GM23338 (cell line): ENCODE measurements around the gene OR5B17. TPM values are rescaled to one million over a fixed set of nuclear protein-coding genes. Genes with fewer than 3 reads are reported as not detected.

Experiments used
- ATAC-seq: fragments of 200-7000 bp; cut with Tn5 transposase; 3 replicates; pipeline ENCODE4 v1.9.1; 2020
- DNase-seq: peaks from one replicate; pipeline ENCODE4 v3.0.0-alpha.2; 2015; ENCODE audit warnings: low spot score
- H2AFZ ChIP-seq: fragments of 200-600 bp; sonication (generic); 2 replicates; pipeline ENCODE4 v1.8.0; 2016; ENCODE audit warnings: antibody characterized with exemption, mild to moderate bottlenecking, moderate library complexity
- H3F3A ChIP-seq: fragments of 200-600 bp; sonication (generic); replicated peaks from 2 replicates; pipeline ENCODE4 v1.8.0; 2017; ENCODE audit warnings: antibody characterized with exemption, mixed run types, low read depth
- H3K27ac ChIP-seq: fragments of 200-600 bp; sonication (generic); 2 replicates; pipeline ENCODE4 v1.6.1; 2016; ENCODE audit warnings: low read depth
- H3K27me3 ChIP-seq: fragments of 200-600 bp; sonication (generic); 2 replicates; pipeline ENCODE4 v1.8.0; 2016; ENCODE audit warnings: mild to moderate bottlenecking, mixed run types, moderate library complexity; ENCODE audit not compliant: insufficient read depth
- H3K36me3 ChIP-seq: fragments of 200-600 bp; sonication (generic); 2 replicates; pipeline ENCODE4 v1.8.0; 2016; ENCODE audit warnings: mild to moderate bottlenecking; ENCODE audit not compliant: insufficient read depth
- H3K4me1 ChIP-seq: fragments of 200-600 bp; sonication (generic); 2 replicates; pipeline ENCODE4 v1.8.0; 2016; ENCODE audit warnings: mild to moderate bottlenecking, moderate library complexity; ENCODE audit not compliant: insufficient read depth
- H3K4me2 ChIP-seq: fragments of 200-600 bp; sonication (generic); 2 replicates; pipeline ENCODE4 v1.7.1; 2017; ENCODE audit warnings: mixed run types
- H3K4me3 ChIP-seq: fragments of 200-600 bp; sonication (generic); 2 replicates; pipeline ENCODE4 v1.6.1; 2016; ENCODE audit warnings: mixed run types
- H3K79me2 ChIP-seq: fragments of 200-600 bp; sonication (generic); replicated peaks from 2 replicates; pipeline ENCODE4 v1.8.0; 2017; ENCODE audit warnings: mild to moderate bottlenecking; ENCODE audit not compliant: insufficient read depth
- H3K9me2 ChIP-seq: fragments of 200-600 bp; sonication (generic); 2 replicates; pipeline ENCODE4 v1.8.0; 2017; ENCODE audit not compliant: insufficient read depth
- H4K20me1 ChIP-seq: fragments of 200-600 bp; sonication (generic); replicated peaks from 2 replicates; pipeline ENCODE4 v1.8.0; 2017; ENCODE audit warnings: mild to moderate bottlenecking; ENCODE audit not compliant: insufficient read depth
- H3K27ac Mint-ChIP-seq: 2 replicates; pipeline ENCODE4 v1.8.0; 2020; ENCODE audit warnings: inconsistent platforms, mild to moderate bottlenecking, moderate library complexity, mixed read lengths
- H3K27me3 Mint-ChIP-seq: 3 replicates; pipeline ENCODE4 v1.8.0; 2022; ENCODE audit warnings: low read depth, mild to moderate bottlenecking, moderate library complexity, mixed read lengths, inconsistent platforms; ENCODE audit not compliant: insufficient read depth, poor library complexity
- H3K36me3 Mint-ChIP-seq: 3 replicates; pipeline ENCODE4 v1.8.0; 2021; ENCODE audit warnings: low read depth, mild to moderate bottlenecking, inconsistent platforms, moderate library complexity, mixed read lengths
- H3K4me1 Mint-ChIP-seq: 3 replicates; pipeline ENCODE4 v1.8.0; 2020; ENCODE audit warnings: mild to moderate bottlenecking, inconsistent platforms, mixed read lengths
- H3K4me3 Mint-ChIP-seq: 3 replicates; pipeline ENCODE4 v1.8.0; 2021; ENCODE audit warnings: moderate library complexity, mild to moderate bottlenecking, inconsistent platforms, mixed read lengths
- H3K9me3 Mint-ChIP-seq: 3 replicates; pipeline ENCODE4 v1.8.0; 2020; ENCODE audit warnings: moderate library complexity, mild to moderate bottlenecking, inconsistent platforms, mixed read lengths
- CREB1 ChIP-seq: fragments of 250-450 bp; sonication (Bioruptor Pico); IDR thresholded peaks from 2 replicates; pipeline ENCODE4 v1.5.0; 2020; ENCODE audit warnings: low read depth, mild to moderate bottlenecking, moderate library complexity
- EZH2phosphoT487 ChIP-seq: fragments of 200-600 bp; sonication (generic); IDR thresholded peaks from one replicate; pipeline ENCODE4 v1.8.1; 2018; ENCODE audit warnings: antibody characterized with exemption; ENCODE audit not compliant: unreplicated experiment
- JUNB ChIP-seq: IDR thresholded peaks from one replicate; pipeline ENCODE4 v1.6.1; 2016; ENCODE audit warnings: antibody characterized with exemption; ENCODE audit not compliant: unreplicated experiment
- STAT1 ChIP-seq: IDR thresholded peaks from one replicate; pipeline ENCODE4 v1.6.1; 2016; ENCODE audit warnings: antibody characterized with exemption; ENCODE audit not compliant: unreplicated experiment
- ZNF331 ChIP-seq: fragments of 250-450 bp; sonication (Bioruptor Pico); IDR thresholded peaks from 2 replicates; pipeline ENCODE4 v1.5.0; 2020; ENCODE audit warnings: low read depth, mild to moderate bottlenecking, moderate library complexity
- polyA plus RNA-seq: library from polyadenylated mRNA; unstranded; fragments of >200 nt; fragmentation: Nextera tagmentation; extraction: Ambion mirVana; gene quantifications from 2 replicates; pipeline ENCODE4 v1.2.1, GENCODE V29; 2016
- total RNA-seq: library from RNA; depleted of rRNA; stranded (reverse); fragments of >200 nt; shearing (Covaris generic); gene quantifications from 2 replicates; pipeline ENCODE4 v1.2.3, GENCODE V29; 2014
- TF ChIP-seq, protein P1 (sequence below): IDR thresholded peaks from 2 replicates; pipeline ENCODE4 v1.6.1; 2016; ENCODE audit warnings: antibody characterized with exemption
- TF ChIP-seq, protein P2 (sequence below), 2 experiments: fragments of 200-600 bp in 1 of 2; sonication (generic) in 1 of 2; conservative IDR thresholded peaks; 2 replicates each; pipeline versions ENCODE4 v1.5.1 to v1.6.1; 2016 to 2017; ENCODE audit warnings: antibody characterized with exemption in 2 of 2, low read depth in 2 of 2, mild to moderate bottlenecking in 2 of 2, moderate library complexity in 1 of 2
- TF ChIP-seq, protein P3 (sequence below): fragments of 250-450 bp; sonication (Bioruptor Pico); IDR thresholded peaks from 2 replicates; pipeline ENCODE4 v1.5.0; 2020; ENCODE audit warnings: mild to moderate bottlenecking, moderate library complexity

The OR5B17 gene
- total and polyA plus RNA-seq, 2 experiments from 2014 or later = not detected

DNA sequence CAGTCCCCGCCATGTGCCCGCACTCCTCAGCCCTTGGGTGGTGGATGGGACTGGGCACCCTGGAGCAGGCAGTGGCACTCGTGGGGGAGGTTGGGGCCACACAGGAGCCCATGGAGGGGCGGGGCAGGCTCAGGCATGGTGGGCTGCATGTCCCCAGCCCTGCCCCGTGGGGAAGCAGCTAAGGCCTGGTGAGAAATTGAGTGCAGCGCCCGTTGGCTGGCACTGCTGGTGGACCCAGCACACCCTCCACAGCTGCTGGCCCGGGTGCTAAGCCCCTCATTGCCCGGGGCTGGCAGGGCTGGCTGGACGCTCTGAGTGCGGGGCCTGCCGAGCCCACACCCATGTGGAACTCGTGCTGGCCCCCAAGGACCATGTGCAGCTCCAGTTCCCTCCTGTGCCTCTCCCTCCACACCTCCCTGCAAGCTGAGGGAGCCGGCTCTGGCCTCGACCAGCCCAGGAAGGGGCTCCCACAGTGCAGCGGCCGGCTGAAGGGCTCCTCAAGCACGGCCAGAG lies 31.7 kb upstream of the OR5B17 start (continued):
- TF ChIP-seq, protein P1, sequence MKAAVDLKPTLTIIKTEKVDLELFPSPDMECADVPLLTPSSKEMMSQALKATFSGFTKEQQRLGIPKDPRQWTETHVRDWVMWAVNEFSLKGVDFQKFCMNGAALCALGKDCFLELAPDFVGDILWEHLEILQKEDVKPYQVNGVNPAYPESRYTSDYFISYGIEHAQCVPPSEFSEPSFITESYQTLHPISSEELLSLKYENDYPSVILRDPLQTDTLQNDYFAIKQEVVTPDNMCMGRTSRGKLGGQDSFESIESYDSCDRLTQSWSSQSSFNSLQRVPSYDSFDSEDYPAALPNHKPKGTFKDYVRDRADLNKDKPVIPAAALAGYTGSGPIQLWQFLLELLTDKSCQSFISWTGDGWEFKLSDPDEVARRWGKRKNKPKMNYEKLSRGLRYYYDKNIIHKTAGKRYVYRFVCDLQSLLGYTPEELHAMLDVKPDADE = no peak
- TF ChIP-seq, protein P2, sequence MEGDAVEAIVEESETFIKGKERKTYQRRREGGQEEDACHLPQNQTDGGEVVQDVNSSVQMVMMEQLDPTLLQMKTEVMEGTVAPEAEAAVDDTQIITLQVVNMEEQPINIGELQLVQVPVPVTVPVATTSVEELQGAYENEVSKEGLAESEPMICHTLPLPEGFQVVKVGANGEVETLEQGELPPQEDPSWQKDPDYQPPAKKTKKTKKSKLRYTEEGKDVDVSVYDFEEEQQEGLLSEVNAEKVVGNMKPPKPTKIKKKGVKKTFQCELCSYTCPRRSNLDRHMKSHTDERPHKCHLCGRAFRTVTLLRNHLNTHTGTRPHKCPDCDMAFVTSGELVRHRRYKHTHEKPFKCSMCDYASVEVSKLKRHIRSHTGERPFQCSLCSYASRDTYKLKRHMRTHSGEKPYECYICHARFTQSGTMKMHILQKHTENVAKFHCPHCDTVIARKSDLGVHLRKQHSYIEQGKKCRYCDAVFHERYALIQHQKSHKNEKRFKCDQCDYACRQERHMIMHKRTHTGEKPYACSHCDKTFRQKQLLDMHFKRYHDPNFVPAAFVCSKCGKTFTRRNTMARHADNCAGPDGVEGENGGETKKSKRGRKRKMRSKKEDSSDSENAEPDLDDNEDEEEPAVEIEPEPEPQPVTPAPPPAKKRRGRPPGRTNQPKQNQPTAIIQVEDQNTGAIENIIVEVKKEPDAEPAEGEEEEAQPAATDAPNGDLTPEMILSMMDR (conservative IDR thresholded peaks at IDR 0.05; ENCODE audit: low read depth in 2 of 2) = no peak
- TF ChIP-seq JUNB = no peak

DNA sequence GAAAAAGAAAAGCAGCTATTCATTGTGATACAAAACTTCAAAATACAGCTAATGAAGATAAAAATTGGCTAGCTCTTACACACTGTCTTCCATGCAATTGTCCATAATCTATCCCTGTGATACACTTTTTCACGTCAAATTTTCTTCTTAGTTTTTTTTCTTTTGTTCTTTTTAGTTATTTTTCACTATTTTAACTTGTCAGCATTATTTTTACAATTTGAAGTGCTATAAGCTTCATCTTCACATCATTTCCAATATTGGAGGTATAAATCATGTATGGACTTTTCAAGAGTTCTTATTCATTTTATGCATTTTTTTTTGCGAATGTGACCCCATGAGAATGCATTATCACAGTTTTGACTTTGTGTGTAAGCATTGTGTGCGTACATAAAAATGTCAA lies 4.1 kb downstream of the OR5B17 start:
- H3K27me3 Mint-ChIP-seq = no peaks in the 10 kb centered on the region
- no peak overlapping the region for H3K4me3 Mint-ChIP-seq
- no peak overlapping the region for H2AFZ ChIP-seq
- H3K27me3 ChIP-seq = no peaks in the 10 kb centered on the region
- no peaks in the 10 kb centered on the region for H3K36me3 ChIP-seq
- ATAC-seq = no peak
- no peak overlapping the region for H3K27ac Mint-ChIP-seq
- H4K20me1 ChIP-seq = no peaks in the 10 kb centered on the region
- H3K36me3 Mint-ChIP-seq = no peaks in the 10 kb centered on the region
- H3K9me3 Mint-ChIP-seq = no peaks in the 10 kb centered on the region
- DNase-seq = no peak
- no peaks in the 10 kb centered on the region for H3F3A ChIP-seq
- H3K79me2 ChIP-seq = no peaks in the 10 kb centered on the region
- no peak overlapping the region for H3K4me2 ChIP-seq
- H3K9me2 ChIP-seq = no peaks in the 10 kb centered on the region
- no peaks in the 10 kb centered on the region for H3K4me1 Mint-ChIP-seq
- no peak for TF ChIP-seq CREB1 (CRISPR knock-in tag)
- TF ChIP-seq, protein P1 = no peak
- TF ChIP-seq STAT1 = no peak
- no peak for TF ChIP-seq EZH2phosphoT487
- no peak for TF ChIP-seq JUNB
- TF ChIP-seq, protein P3, sequence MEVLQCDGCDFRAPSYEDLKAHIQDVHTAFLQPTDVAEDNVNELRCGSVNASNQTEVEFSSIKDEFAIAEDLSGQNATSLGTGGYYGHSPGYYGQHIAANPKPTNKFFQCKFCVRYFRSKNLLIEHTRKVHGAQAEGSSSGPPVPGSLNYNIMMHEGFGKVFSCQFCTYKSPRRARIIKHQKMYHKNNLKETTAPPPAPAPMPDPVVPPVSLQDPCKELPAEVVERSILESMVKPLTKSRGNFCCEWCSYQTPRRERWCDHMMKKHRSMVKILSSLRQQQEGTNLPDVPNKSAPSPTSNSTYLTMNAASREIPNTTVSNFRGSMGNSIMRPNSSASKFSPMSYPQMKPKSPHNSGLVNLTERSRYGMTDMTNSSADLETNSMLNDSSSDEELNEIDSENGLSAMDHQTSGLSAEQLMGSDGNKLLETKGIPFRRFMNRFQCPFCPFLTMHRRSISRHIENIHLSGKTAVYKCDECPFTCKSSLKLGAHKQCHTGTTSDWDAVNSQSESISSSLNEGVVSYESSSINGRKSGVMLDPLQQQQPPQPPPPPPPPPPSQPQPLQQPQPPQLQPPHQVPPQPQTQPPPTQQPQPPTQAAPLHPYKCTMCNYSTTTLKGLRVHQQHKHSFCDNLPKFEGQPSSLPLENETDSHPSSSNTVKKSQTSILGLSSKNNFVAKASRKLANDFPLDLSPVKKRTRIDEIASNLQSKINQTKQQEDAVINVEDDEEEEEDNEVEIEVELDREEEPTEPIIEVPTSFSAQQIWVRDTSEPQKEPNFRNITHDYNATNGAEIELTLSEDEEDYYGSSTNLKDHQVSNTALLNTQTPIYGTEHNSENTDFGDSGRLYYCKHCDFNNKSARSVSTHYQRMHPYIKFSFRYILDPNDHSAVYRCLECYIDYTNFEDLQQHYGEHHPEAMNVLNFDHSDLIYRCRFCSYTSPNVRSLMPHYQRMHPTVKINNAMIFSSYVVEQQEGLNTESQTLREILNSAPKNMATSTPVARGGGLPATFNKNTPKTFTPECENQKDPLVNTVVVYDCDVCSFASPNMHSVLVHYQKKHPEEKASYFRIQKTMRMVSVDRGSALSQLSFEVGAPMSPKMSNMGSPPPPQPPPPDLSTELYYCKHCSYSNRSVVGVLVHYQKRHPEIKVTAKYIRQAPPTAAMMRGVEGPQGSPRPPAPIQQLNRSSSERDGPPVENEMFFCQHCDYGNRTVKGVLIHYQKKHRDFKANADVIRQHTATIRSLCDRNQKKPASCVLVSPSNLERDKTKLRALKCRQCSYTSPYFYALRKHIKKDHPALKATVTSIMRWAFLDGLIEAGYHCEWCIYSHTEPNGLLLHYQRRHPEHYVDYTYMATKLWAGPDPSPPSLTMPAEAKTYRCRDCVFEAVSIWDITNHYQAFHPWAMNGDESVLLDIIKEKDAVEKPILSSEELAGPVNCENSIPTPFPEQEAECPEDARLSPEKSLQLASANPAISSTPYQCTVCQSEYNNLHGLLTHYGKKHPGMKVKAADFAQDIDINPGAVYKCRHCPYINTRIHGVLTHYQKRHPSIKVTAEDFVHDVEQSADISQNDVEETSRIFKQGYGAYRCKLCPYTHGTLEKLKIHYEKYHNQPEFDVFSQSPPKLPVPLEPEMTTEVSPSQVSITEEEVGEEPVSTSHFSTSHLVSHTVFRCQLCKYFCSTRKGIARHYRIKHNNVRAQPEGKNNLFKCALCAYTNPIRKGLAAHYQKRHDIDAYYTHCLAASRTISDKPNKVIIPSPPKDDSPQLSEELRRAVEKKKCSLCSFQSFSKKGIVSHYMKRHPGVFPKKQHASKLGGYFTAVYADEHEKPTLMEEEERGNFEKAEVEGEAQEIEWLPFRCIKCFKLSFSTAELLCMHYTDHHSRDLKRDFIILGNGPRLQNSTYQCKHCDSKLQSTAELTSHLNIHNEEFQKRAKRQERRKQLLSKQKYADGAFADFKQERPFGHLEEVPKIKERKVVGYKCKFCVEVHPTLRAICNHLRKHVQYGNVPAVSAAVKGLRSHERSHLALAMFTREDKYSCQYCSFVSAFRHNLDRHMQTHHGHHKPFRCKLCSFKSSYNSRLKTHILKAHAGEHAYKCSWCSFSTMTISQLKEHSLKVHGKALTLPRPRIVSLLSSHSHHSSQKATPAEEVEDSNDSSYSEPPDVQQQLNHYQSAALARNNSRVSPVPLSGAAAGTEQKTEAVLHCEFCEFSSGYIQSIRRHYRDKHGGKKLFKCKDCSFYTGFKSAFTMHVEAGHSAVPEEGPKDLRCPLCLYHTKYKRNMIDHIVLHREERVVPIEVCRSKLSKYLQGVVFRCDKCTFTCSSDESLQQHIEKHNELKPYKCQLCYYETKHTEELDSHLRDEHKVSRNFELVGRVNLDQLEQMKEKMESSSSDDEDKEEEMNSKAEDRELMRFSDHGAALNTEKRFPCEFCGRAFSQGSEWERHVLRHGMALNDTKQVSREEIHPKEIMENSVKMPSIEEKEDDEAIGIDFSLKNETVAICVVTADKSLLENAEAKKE (CRISPR knock-in tag) = no peak
- TF ChIP-seq ZNF331 (CRISPR knock-in tag) = no peak
- H3K4me3 ChIP-seq = no peak overlapping the region
- H3K27ac ChIP-seq = no peak overlapping the region
- no peaks in the 10 kb centered on the region for H3K4me1 ChIP-seq
